CD14-positive monocyte (primary cell): Measurements from ENCODE around the gene VAV2. TPM values are rescaled to one million over a fixed set of nuclear protein-coding genes. Genes with fewer than 3 reads are reported as not detected.

Source experiments
- DNase-seq, 3 donors: peaks; one replicate each; pipeline ENCODE4 v3.0.0-alpha.2; 2011 to 2022
- H2AFZ ChIP-seq: 2 replicates; pipeline ENCODE4 v1.6.0; 2012; ENCODE audit warnings: mild to moderate bottlenecking, low read depth, low read length, inconsistent platforms; ENCODE audit not compliant: insufficient read depth, poor library complexity, severe bottlenecking
- H3K27ac ChIP-seq, 2 donors: 1 replicate in 1 of 2; 2 replicates in 1 of 2; pipeline ENCODE4 v1.5.1; 2012 to 2013; ENCODE audit warnings: low read length in 2 of 2, control low read depth in 1 of 2, inconsistent platforms in 1 of 2, low read depth in 1 of 2, mild to moderate bottlenecking in 1 of 2
- H3K27me3 ChIP-seq, 2 donors: one replicate each; pipeline versions ENCODE4 v1.6.0 to v1.6.1; 2011 to 2013; ENCODE audit warnings: low read length in 2 of 2; ENCODE audit not compliant: control insufficient read depth in 2 of 2, insufficient read depth in 2 of 2
- H3K36me3 ChIP-seq, 2 donors: replicated peaks in 1 of 2; 1 replicate in 1 of 2; 2 replicates in 1 of 2; pipeline versions ENCODE4 v1.5.1 to v1.6.1; 2012 to 2013; ENCODE audit warnings: low read length in 2 of 2, control low read depth in 1 of 2, inconsistent platforms in 1 of 2, mild to moderate bottlenecking in 1 of 2; ENCODE audit not compliant: insufficient read depth in 2 of 2, control insufficient read depth in 1 of 2
- H3K4me1 ChIP-seq, 2 donors: 1 replicate in 1 of 2; 2 replicates in 1 of 2; pipeline versions ENCODE4 v1.5.1 to v1.6.1; 2012 to 2013; ENCODE audit warnings: low read length in 2 of 2, control low read depth in 1 of 2, inconsistent platforms in 1 of 2, mild to moderate bottlenecking in 1 of 2, moderate library complexity in 1 of 2; ENCODE audit not compliant: insufficient read depth in 2 of 2, control insufficient read depth in 1 of 2
- H3K4me2 ChIP-seq: replicated peaks from 2 replicates; pipeline ENCODE3; 2012; ENCODE audit warnings: low read length, moderate library complexity, mild to moderate bottlenecking; ENCODE audit not compliant: poor library complexity, severe bottlenecking; ENCODE audit errors: extremely low read depth
- H3K4me3 ChIP-seq, 3 experiments: fragments of 200-600 bp in 1 of 3; sonication (generic) in 1 of 3; replicated peaks in 1 of 3; 1 replicate in 2 of 3; 2 replicates in 1 of 3; pipeline ENCODE4 v1.5.1; 2011 to 2013; ENCODE audit warnings: low read length in 3 of 3, mild to moderate bottlenecking in 3 of 3, control low read depth in 2 of 3, low read depth in 2 of 3, inconsistent platforms in 1 of 3, moderate library complexity in 1 of 3
- H3K79me2 ChIP-seq: 2 replicates; pipeline ENCODE4 v1.6.0; 2012; ENCODE audit warnings: mild to moderate bottlenecking, control low read depth, inconsistent platforms, low read length, moderate library complexity; ENCODE audit not compliant: insufficient read depth
- H3K9ac ChIP-seq: 2 replicates; pipeline ENCODE4 v1.6.0; 2017; ENCODE audit warnings: low read length, mild to moderate bottlenecking; ENCODE audit not compliant: insufficient read depth, poor library complexity, severe bottlenecking
- H3K9me3 ChIP-seq, 2 donors: replicated peaks in 1 of 2; 1 replicate in 1 of 2; 2 replicates in 1 of 2; pipeline versions ENCODE4 v1.5.1 to v1.6.1; 2012 to 2013; ENCODE audit warnings: low read length in 2 of 2, control low read depth in 1 of 2; ENCODE audit not compliant: control insufficient read depth in 1 of 2, insufficient read depth in 1 of 2
- H4K20me1 ChIP-seq: 2 replicates; pipeline ENCODE4 v1.6.0; 2012; ENCODE audit warnings: mild to moderate bottlenecking, low read length, control low read depth, moderate library complexity; ENCODE audit not compliant: insufficient read depth
- H3K27ac Mint-ChIP-seq, 7 donors: one replicate each; pipeline ENCODE4 v1.8.0; 2020; ENCODE audit warnings: mild to moderate bottlenecking in 7 of 7, mixed read lengths in 7 of 7, moderate library complexity in 6 of 7, inconsistent platforms in 2 of 7
- H3K27me3 Mint-ChIP-seq, 3 donors: one replicate each; pipeline ENCODE4 v1.8.0; 2021 to 2022; ENCODE audit warnings: low read depth in 3 of 3, mild to moderate bottlenecking in 3 of 3, mixed read lengths in 3 of 3, moderate library complexity in 3 of 3, inconsistent platforms in 1 of 3
- H3K36me3 Mint-ChIP-seq, 2 donors: one replicate each; pipeline ENCODE4 v1.8.0; 2020; ENCODE audit warnings: mixed read lengths in 2 of 2, inconsistent platforms in 1 of 2, mild to moderate bottlenecking in 1 of 2
- H3K4me1 Mint-ChIP-seq: one replicate; pipeline ENCODE4 v1.8.0; 2020; ENCODE audit warnings: mild to moderate bottlenecking, mixed read lengths
- H3K4me3 Mint-ChIP-seq, 2 donors: one replicate each; pipeline ENCODE4 v1.8.0; 2020; ENCODE audit warnings: mild to moderate bottlenecking in 2 of 2, mixed read lengths in 2 of 2, moderate library complexity in 1 of 2
- H3K9me3 Mint-ChIP-seq, 7 donors: one replicate each; pipeline ENCODE4 v1.8.0; 2020 to 2022; ENCODE audit warnings: mixed read lengths in 7 of 7, mild to moderate bottlenecking in 6 of 7, moderate library complexity in 6 of 7, inconsistent platforms in 2 of 7
- CTCF ChIP-seq: fragments of 200-600 bp; IDR thresholded peaks from one replicate; pipeline ENCODE4 v1.8.0; 2022; ENCODE audit warnings: antibody characterized with exemption, mild to moderate bottlenecking
- WGBS: methylation state at CpG from one replicate; pipeline ENCODE4 v1.1.5; 2013; ENCODE audit warnings: missing lambda C conversion rate; ENCODE audit not compliant: insufficient coverage; 5-methylcytosine and 5-hydroxymethylcytosine counted together
- intact Hi-C, 2 donors: fragments of 100-400 bp; cut with micrococcal nuclease; formaldehyde crosslinking; loops; one replicate each; pipeline versions ENCODE4 v1.15.0 to v1.15.1; 2023
- polyA plus RNA-seq, 3 donors: library from polyadenylated mRNA; depleted of rRNA in 1 of 3; unstranded in 2 of 3; stranded (reverse) in 1 of 3; fragments of 300-500 nt in 2 of 3; fragments of >200 nt in 1 of 3; fragmentation: Illumina TruSeq in 2 of 3; gene quantifications; 1 replicate in 2 of 3; 2 replicates in 1 of 3; pipeline ENCODE4 v1.2.3, GENCODE V29; 2012 to 2021

VAV2 gene
- polyA plus RNA-seq, 3 donors = 2.3 to 13.6 (median 2.3) TPM

- H3K4me1 Mint-ChIP-seq = peaks cover 12% of the 10 kb centered on the region
- H3K4me3 Mint-ChIP-seq = no peak overlapping the region
- H3K27me3 Mint-ChIP-seq = no peaks in the 10 kb centered on the region
- Histone ChIP-seq H3K36me3 (peaks cover 0 to 5% of the 10 kb centered on the region in 2 donors), H3K27ac (no peak overlapping the region), H3K4me1 (peaks cover 13 to 14% of the 10 kb centered on the region in 2 donors), H3K79me2 (no peaks in the 10 kb centered on the region), H3K9me3 (no peaks in the 10 kb centered on the region), H3K4me2 (no peak overlapping the region), H2AFZ (no peak overlapping the region), H4K20me1 (peaks cover 98% of the 10 kb centered on the region), H3K9ac (no peak overlapping the region), H3K27me3 (no peaks in the 10 kb centered on the region), H3K4me3 (no peak overlapping the region)
- no peaks in the 10 kb centered on the region for H3K9me3 Mint-ChIP-seq
- intact Hi-C loops = no loop called here
- H3K27ac Mint-ChIP-seq = no peak overlapping the region
- no peak for TF ChIP-seq CTCF
- 91% methylated on average over 15 of the region's 18 CpGs for WGBS
- peaks cover 7 to 18% of the 10 kb centered on the region in 2 donors for H3K36me3 Mint-ChIP-seq
- no peak for DNase-seq
Observed at GRCh38 chr9:133946840-133947486, 45.2 kb downstream of the VAV2 start.

- Histone ChIP-seq H3K79me2 (no peaks in the 10 kb centered on the region), H2AFZ (no peak overlapping the region), H3K9me3 (no peaks in the 10 kb centered on the region), H4K20me1 (peaks cover 91% of the 10 kb centered on the region), H3K4me3 (no peak overlapping the region), H3K27ac (peak overlapping the region in 1 of 2 donors; percentile 48), H3K36me3 (peaks cover 0 to 5% of the 10 kb centered on the region in 2 donors), H3K4me2 (no peak overlapping the region), H3K27me3 (no peaks in the 10 kb centered on the region), H3K4me1 (peaks cover 13 to 14% of the 10 kb centered on the region in 2 donors), H3K9ac (no peak overlapping the region)
- peak overlapping the region; percentile 24 to 35 for H3K4me3 Mint-ChIP-seq
- peaks cover 12% of the 10 kb centered on the region for H3K4me1 Mint-ChIP-seq
- TF ChIP-seq CTCF = no peak
- peak in 1 of 3 donors; percentile 21 for DNase-seq
- H3K27me3 Mint-ChIP-seq = no peaks in the 10 kb centered on the region
- peak overlapping the region in 4 of 7 donors; percentile 13 to 74 (median 63) for H3K27ac Mint-ChIP-seq
- intact Hi-C loops = no loop called here
- 96% methylated on average over 7 of the region's 14 CpGs for WGBS
- no peaks in the 10 kb centered on the region for H3K9me3 Mint-ChIP-seq
- H3K36me3 Mint-ChIP-seq = peaks cover 7 to 18% of the 10 kb centered on the region in 2 donors
Observed at GRCh38 chr9:133945977-133946753, 46.0 kb downstream of the VAV2 start.
